HG03064 (cell line): ENCODE data around the gene AXIN1.
"Not testable (repeated sequence)": the region's sequence is repeated elsewhere in the genome, so short reads cannot be mapped to it uniquely, and the experiment has no call there.

ENCODE experiments used
- ATAC-seq: cut with Tn5 transposase; IDR thresholded peaks from one replicate; pipeline ENCODE4 v1.9.1; 2021; ENCODE audit warnings: low read depth; ENCODE audit not compliant: unreplicated experiment

The AXIN1 gene

GRCh38 chr16:334164-334832 is 18.2 kb downstream of the AXIN1 start:
- ATAC-seq: not testable (repeated sequence)

DNA sequence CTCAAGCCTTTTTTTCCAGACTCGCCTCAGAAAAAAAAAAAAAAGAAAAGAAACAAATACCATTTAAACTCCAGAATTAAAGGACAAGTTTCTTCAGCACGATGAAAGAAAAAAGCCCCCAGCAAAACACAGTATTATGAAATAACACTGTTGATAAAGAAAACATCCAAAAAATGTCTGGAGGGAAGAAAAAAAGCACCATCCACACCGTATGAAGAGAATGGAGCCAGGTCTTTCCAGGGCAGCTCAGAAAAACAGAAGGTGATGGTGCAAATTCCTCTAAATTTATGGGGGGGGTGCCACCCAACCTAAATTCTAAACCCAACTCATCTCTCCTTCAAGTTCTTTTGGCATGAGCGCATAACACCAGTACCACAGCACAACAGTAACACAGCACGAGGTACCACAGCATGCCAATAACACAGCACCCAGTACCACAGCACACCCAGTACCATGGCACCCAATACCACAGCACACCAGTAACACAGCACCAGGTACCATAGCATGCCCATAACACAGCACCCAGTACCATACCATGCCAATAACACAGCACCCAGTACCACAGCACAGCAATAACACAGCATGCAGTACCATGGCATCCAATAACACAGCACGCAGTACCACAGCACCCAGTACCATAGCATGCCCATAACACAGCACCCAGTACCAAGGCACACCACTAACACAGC is 19.0 kb downstream of the AXIN1 start:
- no peak for ATAC-seq

GRCh38 chr16:331181-331814 is 21.2 kb downstream of the AXIN1 start:
- not testable (repeated sequence) for ATAC-seq

DNA sequence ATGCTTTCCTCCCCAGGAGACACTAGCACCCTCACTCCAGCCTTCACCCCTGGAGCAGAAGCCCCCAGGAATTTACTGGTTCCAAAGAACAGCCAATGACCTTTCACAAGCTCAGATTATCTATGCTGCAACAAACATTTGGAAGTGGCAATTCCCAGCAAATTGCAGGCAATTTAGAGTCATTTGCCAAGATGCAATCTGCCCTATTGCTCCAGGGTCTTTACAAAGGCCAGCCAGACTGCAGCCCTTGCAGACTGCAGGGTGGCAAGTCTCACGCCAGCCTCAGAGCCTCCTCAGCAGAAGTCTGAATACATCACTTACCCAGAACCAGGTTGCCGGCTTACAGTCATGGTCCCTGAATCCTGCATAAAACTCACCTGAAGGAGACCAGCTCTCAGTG is 21.8 kb downstream of the AXIN1 start:
- no peak for ATAC-seq

GRCh38 chr16:325375-326145 is 27.0 kb downstream of the AXIN1 start:
- ATAC-seq: no peak

DNA sequence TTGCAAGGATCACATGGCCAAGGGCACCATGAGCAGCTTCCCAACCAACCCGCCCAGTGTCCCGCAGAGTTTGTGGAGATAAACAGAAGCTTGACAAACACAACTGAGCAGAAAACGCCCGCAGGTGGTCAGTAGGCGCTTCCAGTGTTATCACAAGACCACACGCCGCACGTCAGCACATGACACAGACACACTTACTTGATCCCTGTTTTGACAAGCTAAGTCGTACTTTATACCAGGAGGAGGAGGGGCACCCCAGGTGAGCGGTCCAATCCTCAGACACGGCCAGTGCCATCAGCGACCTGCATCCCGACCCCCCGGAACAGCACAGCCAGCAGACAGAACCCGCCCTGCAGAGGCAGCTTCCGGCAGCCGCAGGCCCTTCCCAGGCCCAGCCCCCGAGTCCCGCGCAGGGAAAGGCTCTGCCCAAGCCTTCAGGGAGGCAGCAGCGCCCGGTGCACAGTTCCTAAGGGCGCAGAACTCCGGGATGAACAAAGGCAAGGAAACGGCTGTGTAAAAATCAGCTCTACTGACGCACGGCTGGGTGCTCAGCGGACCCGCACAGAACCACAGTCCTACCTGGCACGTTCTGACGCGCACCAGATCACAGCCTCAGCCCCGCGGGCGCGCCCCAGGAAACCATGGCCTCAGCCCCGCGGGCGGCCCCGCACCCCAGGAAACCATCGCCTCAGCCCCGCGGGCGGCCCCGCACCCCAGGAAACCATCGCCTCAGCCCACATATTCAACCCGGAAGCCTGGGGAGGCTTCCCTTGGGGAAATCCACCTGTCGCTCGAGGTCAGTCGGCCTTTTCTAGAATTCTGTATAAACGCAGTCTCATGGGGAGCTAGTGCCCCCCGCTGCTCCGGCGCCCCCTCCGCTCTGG is 27.8 kb downstream of the AXIN1 start:
- no peak for ATAC-seq

GRCh38 chr16:324201-324450 is 28.4 kb downstream of the AXIN1 start:
- ATAC-seq: no peak

DNA sequence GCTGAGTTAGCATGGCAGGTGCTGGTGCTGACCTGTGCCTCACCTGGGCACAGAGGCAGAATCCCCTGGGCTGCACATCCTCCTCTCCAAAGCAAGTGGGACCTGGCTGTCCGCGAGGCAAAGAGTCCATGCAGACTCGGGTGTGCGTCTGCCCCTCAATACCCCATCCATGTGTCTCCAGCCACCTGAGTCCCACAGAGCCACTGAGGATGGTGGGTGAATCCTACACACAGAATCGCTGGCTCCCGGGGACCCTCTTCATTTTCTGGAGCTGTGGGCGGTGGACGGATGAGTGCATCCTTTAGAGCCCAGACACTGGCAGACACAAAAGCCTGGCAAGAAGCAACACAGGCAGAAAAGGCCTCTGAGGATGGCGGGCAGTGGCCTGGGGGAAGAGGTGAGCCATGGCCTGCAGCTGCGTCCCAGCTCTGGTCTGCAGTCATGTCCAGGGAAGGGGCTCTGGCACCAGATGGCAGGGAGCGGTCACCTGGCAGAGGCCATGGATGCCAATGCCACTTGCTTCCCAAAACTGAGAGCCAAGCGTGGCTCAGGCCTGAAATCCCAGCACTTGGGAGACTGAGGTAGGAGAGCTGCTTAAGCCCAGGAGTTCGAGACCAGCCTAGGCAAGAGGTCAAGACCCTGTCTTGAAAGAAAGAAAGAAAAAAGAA is 29.9 kb downstream of the AXIN1 start:
- no peak for ATAC-seq

- ATAC-seq: no peak
These were observed 31.0 kb downstream of the AXIN1 start for GRCh38 chr16:321532-321931.

DNA sequence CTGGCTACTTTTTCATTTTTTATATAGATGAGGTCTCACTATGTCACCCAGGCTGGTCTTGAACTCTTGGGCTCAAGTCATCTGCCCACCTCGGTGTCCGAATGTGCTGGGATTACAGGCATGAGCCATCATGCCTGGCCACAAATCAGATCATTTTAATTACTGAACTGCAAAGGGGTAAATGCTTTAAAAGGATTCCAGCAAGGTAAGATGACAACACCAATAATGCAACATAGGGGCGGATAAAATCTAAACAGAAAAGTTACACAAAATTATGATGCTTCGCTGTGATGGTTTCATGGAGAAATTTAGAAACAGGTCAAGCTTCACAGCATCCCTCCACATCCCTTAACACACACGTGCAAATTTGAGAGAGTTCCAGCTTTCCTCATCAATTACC is 32.3 kb downstream of the AXIN1 start:
- ATAC-seq: no peak

GRCh38 chr16:318628-319027 is 33.9 kb downstream of the AXIN1 start:
- no peak for ATAC-seq

DNA sequence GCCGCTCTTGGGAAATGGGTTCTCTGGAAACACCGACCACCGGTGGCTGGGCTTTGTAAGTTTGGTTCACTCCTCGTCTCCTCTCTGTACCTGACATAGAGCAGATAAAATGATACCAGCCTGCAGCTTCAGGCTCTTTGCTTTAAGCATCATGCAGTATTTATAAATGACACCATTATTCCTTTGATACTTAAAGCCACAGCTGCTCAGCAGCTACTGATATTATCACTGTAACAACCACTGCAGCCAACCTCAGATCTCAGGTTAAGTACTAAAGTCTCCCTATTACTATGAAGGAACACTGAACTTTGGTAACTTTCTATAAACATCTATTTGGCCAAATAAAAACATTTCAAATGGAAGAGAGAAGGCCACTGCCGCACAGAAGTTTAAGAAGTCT is 34.9 kb downstream of the AXIN1 start:
- no peak for ATAC-seq

- ATAC-seq: no peak
These were observed 35.6 kb downstream of the AXIN1 start for GRCh38 chr16:316741-317464.

DNA sequence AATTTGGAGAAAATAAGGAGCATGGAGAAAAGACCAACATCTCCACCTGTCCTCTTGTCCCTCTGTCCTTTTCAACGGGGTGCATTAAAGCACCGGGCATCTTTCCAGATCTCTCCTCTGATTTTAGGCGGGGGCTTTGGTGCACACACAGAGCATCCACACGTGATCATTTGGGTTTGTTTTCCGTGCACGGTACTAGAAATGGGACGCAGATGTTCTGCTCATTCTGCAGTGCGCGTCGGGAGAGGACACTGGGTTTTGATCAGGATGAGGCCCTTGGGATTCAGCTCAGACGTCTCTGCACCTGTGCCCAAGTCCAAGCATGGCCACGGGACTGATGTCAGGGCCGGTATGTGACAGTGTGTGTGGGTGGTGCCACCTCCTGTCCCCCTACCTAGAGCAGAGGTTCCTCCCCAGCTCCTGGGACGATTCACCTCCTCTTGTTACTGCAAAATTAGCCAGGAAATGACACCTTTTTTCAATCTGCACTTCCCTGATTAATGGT is 37.7 kb downstream of the AXIN1 start:
- ATAC-seq: no peak

DNA sequence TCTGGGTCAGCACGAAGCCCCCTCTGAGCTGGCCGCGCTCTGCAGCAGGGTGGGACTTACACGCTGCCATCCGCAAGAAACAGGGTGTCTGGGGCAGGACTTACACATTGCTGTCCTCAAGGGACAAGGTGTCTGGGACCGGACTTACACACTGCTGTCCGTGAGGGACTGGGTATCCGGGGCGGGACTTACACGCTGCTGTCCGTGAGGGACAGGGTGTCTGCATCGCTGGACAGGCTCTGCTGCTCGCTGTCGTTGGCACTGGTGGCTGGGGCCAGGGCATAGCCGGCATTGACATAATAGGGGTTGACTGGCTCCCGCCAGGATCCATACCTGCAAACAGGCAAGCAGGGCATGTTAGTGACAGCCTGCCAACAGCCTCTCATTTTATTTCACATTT is 38.2 kb downstream of the AXIN1 start:
- ATAC-seq: no peak

GRCh38 chr16:311725-312124 is 40.8 kb downstream of the AXIN1 start:
- no peak for ATAC-seq

GRCh38 chr16:309476-309875 is 43.0 kb downstream of the AXIN1 start:
- ATAC-seq: no peak

DNA sequence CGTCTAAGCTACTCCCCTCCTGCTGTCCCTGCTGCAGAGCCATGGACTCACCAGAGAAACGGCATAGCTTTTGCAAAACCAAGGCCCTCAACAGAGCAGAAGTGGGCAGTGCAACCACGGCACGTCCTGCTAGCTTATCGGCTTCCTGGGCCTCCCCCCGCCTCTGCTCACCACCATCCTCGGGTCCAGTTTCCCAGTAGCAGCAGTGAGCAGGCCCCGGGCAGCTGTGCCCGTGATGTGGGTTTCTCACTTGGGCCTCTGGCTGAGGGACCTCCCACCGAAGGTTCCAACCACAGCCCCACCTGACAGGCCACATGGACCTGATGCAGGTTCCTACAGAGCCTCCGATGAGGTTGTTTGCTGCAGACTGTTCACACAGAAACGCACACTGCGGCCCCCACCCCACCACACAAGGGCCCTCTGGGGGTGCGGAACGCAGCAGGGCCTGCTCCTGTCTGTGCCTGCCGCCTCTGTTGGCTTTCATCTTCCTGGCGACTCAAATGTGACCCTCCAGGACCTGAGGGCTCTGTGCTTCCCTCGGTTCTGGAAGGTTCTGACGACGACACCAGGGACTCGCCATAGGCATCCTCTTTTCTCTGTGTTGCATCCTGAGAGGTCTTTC is 44.7 kb downstream of the AXIN1 start:
- ATAC-seq: no peak

DNA sequence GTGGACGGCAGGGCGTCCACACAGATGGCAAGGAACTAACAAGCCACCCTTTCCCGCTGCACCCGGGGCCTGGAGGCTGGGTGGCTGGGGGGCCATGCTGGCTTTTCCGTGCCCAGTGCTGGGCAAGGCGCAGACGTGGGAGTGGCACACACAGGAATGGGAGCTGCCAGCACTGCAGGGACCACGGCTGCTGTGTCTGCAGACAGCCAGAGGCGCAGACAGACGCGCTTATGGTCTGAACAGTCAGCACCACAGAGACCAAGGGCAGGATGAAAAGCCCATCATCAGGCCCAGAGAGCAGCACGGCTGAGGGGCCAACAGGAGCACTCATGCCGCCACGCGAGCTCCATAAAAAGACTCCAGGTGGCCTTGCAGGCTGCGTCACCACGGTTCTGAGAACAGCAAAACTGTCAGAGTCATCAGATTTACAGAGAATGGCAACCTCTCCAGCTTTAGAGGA is 45.6 kb downstream of the AXIN1 start:
- ATAC-seq: no peak
